ENCODE measurements around the gene BACH2. TPM values are rescaled to one million over a fixed set of nuclear protein-coding genes. Genes with fewer than 3 reads are reported as not detected.
A peak's percentile ranks its signal among the peaks of the same experiment; 100 is the strongest.
"Not testable (repeated sequence)": the region's sequence is repeated elsewhere in the genome, so short reads cannot be mapped to it uniquely, and the experiment has no call there.

The BACH2 gene
- polyA plus RNA-seq, 1 donor: 4.9 TPM

DNA sequence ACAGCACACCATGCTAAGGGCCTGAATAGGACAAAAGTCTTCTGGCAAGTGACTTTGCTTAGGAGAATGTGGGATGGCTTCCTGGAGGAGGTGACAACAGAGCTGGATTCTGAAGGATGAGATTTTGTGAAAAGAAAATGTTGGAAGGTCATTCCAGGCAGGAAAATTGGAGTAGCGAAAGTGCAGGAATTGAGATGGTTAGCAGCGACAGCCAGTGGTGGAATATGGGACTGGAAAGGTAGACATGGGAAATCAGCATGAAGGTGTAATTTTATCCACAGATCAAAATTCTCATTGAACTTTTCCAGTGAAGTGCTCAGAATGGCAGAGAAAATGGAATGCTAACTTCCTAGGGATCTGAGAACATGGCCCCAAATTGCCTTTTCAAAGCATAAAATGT, 5.7 kb upstream of the BACH2 start:
- DNase-seq (ENCODE audit: low read depth): no peak

DNA sequence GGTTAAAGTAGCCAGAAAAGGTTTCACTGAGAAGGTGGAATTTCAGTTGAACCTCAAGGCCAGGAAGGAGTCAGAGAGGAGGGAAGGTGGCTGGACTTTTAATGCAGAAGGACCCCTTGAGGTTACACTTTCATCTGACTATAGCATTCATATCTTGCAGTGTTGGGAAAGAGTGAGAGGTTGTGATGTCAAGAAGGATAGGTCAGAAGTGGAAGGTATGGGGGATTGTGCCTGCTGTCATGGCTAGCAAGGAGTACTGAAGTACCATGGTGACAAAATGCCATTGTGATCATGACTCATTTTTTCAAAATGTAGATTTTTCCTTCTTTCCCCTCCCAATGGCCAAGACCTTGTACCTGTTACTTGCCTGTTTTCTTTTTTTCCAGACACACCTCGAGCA, 5.2 kb upstream of the BACH2 start:
- DNase-seq (ENCODE audit: low read depth): no peak

DNA sequence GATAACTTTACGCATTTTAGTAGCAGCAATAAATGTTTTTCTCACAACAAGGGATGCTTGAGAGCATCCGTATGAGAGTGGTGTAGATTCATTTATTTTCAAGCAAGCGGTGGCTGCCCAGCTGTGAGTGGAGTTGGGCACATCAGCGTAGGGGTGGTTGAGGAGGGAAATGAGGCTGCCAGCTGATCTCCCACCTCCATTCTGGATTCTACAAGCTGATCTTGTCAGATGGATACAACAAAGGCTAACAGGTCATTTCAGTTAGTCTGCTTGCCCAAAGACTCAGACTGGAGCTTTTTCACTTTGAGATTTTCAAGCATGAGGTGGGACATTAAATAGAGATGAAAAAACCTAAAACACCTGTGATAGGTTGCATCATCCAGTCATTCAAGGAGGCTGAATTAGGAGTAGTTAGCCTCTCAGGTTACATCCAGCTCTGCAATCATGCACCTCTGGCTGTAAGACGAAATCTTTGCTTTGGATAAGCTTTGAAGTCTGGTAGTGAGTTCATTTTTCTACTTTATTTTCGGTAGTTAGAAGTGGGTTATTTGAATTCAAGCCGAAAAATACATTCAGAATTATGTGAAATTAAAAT, 1.9 kb upstream of the BACH2 start:
- no peak for DNase-seq (ENCODE audit: low read depth)

DNA sequence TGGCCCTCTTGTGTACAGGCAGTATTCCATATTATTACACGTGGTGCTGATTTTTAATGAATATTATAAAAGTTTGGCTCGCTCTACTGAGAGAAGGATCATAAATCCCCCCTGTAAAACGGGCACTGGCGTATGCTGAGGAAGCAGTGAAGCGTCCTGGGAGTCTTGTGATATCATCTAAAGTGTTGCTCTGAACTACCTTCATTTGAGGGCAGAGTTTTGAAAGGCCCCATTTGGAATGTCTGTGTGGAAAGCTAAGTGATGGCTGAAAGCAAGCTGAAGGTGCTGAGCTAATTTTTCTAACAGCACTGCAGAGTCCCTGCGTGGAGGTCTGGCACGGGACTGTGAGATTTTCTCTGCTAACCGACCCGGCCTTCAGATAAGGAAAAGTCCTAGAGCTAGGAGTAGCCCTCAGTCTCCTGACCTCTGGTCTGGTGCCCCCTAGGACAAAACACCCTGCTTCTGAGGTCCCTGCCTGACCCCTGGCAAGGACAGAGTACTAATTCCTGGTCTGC, 1.3 kb upstream of the BACH2 start:
- DNase-seq (ENCODE audit: low read depth): no peak

DNA sequence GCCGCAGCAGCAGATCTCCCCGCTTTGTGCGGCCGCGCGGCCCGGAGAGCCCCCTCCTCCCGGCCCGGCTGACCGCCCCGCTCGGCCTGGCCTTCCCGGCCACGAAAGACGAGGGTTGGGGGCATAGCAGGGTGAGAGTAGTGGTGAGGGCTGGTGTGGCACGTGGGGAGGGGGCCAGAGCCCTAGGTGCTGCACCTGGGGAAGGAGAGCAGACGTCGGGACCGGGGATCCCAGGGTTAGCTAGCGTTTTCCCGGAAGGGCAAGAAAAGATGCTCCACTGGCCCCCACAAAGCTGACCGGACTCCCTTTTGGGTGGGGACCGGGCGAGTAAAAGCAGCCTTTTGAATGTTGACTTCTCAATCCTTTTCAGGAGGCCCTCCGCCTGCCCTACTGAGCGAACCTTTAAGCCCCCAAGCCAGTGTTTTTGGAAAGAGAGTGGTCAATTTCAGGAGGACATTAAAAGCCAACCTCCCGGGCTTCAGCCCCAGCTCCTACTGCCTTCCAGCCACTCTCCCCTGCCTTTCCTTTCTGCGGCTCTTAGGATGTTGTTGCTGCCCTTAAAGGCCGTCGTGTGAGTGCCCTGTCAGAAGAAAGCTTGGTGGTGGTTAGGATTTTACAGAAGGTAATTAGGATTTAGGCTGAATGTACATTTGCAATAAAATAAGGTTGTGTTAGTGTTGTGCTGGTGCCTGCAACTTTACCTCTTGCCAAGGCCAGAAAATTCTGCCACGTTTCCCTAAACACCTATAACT, 648 bp upstream of the BACH2 start:
- DNase-seq (ENCODE audit: low read depth): no peak

DNA sequence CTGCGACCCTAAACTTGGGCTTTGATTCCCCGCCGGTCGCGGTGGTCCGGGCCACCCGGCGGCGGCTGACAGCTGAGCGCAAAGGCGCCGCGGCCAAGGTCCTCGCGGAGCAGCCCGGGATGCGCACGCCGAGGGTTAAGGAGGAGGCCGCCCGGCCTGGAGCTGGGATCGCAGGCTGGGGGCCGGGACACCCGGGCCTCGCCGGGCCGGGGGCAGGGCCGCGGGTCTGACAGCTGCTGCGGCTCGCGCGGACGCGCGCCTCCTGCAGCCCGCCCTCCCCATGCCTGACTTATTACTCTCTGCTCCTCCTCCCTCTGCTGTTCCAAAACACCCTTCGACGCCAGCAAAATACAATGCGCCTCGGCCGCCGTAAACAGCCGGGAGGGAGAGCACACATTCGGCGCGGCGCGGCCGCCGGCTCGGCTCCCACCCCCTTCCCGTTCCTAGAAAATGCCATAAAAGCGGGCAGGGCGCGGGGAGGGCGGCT, 746 bp downstream of the BACH2 start:
- DNase-seq (ENCODE audit: low read depth): peak; percentile 79

DNA sequence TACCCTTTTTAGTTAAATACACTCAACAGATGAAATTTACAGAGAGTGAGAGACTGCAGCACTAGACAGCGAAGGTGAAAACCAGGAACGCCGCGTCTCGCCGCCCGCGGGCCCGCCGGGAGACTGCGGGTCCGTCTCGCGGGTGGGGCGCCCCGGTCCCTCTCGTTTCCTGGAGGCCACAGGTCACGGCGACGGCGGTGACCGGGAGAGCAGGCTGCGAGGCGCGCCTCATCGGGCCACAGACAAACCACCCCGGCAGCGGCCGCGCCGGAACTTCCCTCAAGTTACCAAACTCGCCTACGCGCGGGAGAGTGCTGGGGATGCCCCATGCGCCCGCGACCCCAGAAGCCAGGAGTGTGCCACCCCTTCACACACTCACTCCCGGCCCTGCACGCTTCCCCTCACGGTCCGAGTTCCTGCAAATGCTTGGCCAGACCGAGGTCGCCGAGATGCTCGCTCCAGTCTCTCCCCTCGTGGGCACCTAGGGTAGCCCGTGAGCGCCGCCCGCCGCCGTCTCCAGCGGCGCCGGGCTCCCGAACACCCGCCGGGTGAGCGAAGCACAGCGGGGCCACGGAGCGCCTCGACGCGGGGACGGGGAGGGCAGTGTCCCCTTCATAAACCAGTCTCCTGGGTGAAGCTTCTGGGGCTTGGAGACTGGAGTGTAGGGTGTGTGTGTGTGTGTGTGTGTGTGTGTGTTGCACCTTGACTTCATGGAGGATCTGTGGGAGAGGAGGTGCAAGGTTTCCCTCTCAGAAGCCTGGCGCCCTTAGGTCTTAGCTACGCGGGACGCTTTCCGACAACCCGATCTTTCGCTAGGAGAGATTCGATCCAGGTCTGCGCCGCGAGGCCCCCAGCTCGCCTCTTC, 1.4 kb downstream of the BACH2 start:
- DNase-seq (ENCODE audit: low read depth): no peak

DNA sequence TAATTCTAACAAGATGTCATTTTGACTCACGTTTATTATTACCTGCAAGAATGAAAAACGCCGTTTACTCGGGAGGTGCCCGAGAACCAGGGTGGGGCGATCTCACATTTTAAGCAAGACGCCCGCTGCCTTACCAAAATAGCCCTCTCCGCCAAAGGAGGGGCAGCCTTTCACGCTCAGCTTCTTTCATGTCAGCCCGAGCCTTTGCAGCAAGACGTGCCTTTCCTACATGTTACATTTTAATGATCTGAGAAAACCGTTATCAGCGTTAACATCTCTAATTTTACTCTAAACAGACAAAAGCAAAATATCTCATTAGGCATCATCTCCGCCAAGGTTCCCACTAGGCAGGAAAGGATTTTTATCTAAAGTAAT, 2.0 kb downstream of the BACH2 start:
- DNase-seq (ENCODE audit: low read depth): no peak

DNA sequence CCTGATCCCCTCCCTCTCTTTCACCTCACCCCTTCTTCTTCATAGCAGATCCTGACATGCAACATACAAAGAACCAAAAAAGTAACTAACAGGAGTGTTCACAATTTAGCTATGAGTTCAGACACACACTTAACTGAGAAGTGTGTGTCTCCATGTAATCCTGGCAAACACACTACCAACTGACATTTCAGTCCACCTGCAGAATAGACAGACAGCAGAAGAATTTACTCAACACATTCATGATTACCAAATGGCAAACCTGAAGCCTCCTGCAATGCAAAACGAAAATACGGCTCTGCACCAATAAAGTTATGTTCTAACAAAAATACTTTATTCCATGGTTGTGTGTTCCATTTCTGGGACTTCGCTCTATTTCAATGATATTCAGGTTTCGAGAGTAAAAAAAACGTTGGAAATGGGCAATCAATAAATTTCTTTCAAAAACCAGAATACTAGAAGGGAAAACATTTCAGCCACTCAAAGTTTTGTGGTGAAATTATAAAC, 2.6 kb downstream of the BACH2 start:
- DNase-seq (ENCODE audit: low read depth): no peak

DNA sequence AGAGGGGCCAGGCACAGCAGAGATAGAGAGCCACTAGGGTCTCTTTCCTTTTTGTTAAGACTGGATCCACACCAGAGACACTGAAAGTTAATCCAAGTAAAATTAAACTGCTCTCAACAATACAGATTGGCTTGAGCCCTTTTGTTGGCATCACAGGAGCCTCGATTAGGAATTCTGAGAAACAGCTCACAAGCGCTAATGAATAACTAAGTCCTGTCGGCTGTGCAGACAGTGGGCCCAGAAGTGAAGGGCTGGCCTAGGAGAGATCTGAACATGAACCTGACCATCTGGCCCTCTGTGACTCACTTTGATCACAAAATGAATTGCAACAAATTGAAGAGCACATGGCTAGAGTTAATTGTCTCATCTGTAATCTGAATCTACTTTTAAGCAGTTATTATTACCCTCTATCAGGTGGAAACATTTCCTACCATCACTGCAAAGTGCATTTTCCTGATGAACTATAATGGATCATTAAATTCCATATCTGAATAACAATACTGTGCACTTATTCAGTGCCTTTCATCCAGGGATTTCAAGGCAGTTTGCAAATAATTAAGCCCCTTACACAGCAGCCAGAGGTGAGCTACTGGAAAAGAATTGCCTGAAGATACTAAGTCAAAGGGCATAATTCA, 3.2 kb downstream of the BACH2 start:
- DNase-seq (ENCODE audit: low read depth): no peak

DNA sequence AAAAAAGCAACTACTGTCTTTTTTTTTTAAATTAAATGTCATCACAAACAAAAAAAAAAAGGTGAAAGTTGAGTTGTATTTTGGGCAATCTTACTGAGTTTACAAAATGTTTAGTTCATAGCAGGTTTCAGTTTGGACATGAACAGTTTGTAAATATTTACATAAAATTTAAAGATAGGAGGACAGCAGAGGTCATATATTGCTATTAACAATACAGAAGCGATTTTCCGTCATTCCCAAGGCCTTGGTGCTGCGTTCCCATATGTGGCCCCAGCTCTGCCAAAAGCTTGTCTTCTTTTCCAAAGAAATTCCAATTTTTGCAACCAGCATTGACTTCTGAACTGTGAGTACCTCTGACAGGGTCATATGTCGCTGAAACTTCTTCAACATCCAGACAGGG, 5.1 kb downstream of the BACH2 start:
- no peak for DNase-seq (ENCODE audit: low read depth)

DNA sequence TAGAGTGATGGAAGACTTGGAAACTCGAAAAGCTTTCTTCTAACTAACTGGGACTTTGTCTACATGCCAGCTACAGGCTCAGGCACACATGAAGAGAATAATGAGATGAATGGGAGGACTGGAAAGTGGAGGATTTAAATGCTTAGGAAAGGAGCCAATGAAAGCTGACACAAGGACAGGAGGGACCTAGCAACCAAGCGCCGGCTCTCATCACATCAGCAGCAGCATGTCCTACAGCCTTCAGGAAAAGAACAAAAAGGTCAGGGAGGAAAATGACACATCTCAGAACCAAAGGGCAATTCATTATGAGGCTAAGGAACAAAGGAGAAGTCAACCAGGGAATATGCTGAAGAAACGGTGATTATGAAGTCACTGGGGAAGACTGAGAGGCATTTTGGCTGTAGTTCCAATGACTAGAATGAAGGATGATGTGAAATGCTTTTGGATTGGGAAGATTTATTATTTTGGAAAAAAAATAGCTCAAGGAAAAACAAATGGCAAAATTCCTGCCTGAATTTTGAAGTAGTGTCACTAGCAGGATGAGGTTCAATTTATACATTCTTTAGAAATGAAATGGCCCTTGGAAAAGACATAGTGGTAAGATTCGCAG, 5.7 kb downstream of the BACH2 start:
- DNase-seq (ENCODE audit: low read depth): no peak

DNA sequence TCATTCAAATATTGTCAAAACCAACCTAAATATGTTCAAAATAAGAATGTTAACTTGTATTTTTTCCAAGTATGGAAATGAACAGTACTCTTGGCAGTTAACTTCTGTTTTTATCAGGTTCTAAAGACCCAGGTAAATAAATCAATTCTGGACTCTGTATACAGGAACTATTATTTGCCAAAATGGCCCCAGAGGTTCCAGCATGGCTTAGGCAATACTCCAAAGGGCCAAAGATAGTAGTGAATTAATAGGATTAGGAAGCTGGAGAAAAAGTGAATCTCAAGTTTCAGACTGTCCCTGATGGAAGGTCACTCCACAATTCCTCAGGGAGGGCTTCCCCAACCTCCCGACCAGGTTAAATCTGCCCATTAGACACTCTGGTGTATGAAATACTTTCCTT, 6.7 kb downstream of the BACH2 start:
- DNase-seq (ENCODE audit: low read depth): no peak

DNA sequence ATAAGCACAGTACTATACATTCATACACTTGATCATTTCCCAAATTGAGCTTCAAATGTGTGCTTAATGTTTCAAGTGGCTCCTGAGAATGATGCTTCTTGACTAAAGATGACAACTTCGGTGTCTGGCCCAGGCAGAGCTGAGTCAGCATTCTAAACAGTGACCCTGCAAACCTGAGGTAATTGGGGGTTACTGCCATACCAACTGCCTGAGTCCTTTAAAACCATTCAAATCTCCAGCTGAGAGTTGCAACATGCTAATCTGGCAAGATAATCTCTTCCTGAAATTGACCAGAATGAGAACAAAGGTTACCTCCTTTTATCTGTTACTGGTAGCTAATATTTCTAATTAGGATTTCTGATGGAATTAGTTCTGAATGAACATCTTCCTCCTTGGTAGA, 8.2 kb downstream of the BACH2 start:
- no peak for DNase-seq (ENCODE audit: low read depth)

DNA sequence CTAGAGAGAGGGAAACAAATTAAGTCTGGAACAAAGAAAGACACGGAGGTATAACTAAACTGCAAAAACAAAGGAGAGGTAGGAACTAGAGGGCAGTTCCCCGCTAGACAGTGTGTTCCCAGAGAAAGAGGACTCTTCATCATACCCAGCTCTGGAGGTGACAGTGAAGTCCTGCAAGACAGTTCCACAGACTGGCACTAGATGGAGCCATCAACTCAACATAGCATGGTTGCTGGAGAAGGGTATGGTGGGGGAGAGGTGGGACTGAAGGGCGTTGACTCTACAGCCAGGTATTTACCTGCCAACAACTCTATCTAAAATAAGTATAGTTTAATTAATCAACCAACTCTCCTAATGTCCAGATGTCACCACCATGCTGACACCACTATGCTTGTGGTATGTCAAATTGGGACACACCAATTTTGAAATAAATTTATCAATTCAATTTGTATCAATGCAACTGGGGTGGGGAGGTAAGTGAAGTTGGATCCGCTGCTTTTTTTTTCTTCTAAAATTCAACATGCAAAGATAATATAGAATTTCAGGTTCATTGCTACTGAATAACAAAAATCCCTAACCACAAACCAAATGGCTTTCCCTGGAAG, 9.7 kb downstream of the BACH2 start:
- DNase-seq (ENCODE audit: low read depth): no peak

DNA sequence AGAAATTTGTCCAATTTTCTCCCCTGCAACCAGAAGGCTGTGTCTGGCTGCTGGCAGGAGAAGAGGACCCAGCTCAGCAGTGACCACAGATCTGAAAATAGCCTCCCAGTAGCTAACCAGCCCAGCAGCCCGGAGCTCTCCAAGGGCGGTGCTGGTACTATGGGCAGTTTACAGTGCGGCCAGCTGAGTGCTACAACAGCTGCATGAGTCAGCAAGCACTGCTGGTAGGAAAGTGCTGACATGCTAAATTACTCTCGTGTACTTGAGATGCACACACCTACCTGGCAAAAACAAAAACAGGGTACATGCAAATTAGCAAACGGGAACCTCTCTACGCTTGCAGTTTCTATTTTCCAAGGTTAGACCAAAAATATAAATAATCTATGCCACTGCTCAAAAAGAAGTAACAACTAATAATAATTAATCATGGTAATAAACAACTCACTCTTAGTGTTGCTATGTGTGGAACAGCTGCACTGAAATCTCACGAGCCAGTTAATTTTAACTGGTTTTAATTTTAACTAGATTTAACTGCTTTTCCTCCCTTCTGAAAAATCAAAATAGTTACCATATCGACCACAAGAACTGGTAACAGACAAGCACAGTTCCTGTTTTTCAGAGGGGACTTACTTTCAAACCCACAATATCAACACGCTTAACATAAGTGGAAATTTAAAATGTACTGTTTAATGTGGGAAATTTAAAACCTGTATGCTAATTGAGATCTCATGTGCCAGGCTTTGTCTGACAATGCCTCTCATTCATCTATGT, 10.8 kb downstream of the BACH2 start:
- DNase-seq (ENCODE audit: low read depth): peak; percentile 58

DNA sequence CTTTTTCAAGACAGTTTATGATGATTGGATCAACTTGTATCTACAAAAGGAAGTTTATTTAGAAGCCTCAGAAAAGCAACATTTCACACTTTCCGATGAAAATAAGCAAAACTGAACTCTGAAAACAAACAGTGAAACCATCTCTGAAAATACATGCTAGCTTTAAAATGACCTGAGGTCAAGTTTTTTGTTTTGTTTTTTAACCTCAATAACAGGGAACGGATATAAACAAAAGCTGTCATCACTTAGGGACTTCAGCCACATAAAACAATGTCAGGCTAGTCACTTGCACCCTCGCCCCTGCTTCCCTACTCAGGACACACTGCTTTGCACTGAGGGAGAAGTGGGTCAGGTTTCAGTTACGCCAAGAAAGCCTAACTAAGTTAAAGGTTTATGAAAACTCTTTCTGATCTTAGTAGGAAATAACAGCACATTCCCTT, 11.6 kb downstream of the BACH2 start:
- no peak for DNase-seq (ENCODE audit: low read depth)

DNA sequence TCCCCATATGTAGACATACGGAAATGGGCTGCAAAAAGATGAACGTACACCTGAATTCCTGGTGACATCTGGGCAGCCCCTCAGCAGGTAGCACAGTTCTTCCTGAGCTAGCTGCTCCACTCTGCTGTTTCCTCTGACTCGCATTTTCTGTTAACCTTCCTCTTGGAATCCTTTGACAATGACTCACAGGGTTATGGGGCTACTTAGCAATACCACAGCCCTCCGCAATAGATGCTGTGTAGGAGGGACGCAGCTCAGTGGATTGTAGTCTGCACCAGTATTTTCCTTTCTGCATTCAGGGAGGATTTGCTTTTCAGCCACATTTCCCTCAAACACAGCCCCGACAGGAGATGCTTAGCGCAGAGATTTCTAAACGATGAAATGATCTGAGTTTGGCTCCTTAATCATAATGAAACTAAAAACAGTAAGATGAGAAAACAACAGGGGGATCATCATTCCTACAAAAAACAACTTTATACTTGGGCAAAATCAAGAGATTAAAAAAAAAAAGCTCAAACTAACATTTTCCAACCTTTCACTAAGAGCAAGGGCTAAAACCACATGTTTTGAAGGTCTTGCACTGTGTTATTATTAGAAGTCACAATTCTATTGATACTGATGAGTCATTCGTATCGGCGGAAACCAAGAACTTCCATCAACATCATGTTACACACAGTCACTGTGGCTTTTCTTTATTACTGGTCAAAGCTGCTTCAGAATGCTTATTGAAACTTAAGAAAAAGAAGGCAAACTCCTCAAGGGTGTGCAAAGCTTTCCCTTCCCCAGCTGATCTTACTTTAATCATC, 12.2 kb downstream of the BACH2 start:
- peak; percentile 59 for DNase-seq (ENCODE audit: low read depth)

DNA sequence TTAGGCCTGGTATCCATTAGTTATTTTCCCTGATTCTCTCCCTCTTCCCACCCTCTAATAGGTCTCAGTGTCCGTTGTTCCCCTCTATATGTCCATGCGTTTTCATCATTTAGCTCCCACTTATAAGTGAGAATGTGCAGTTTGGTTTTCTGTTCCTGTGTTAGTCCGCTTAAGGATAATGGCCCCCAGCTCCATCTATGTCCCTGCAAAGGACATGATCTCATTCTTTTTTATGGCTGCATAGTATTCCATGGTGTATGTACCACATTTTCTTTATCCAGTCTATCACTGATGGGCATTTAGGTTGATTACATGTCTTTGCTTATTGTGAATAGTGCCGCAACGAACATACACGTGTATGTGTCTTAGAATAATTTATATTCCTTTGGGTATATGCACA, 14.4 kb downstream of the BACH2 start:
- not testable (repeated sequence) for DNase-seq (ENCODE audit: low read depth)

Data from forelimb muscle (tissue), 1 donor.